RWPE1 (cell line): ENCODE results near the gene CNGB1.

Experiments used
- CTCF ChIA-PET: fragments of 350-600 bp; sonication (Branson Sonifier 250); formaldehyde crosslinking; extraction: SDS; loops from one replicate; lab custom pipeline; 2021; lab: Yijun Ruan, JAX
- POLR2A ChIA-PET: fragments of 400-600 bp; formaldehyde crosslinking; extraction: SDS; loops from one replicate; lab custom pipeline; 2020; ENCODE audit warnings: antibody characterized with exemption; ENCODE audit not compliant: low non-redundant PET; lab: Yijun Ruan, JAX
- DNase-seq: peaks from one replicate; pipeline ENCODE4 v3.0.0; 2012; ENCODE audit warnings: low spot score
- H3K27ac ChIP-seq: fragments of 450-650 bp; 2 replicates; pipeline ENCODE4 v1.5.1; 2017
- CTCF ChIP-seq: fragments of 450-650 bp; conservative IDR thresholded peaks from 2 replicates; pipeline ENCODE4 v1.5.1; 2017; ENCODE audit warnings: low read depth, mild to moderate bottlenecking

Gene CNGB1

GRCh38 chr16:57867000-57867561 lies 103.8 kb downstream of the CNGB1 start:
- peak overlapping the region; percentile 82 for H3K27ac ChIP-seq
- CTCF ChIA-PET, result no interaction called here
- DNase-seq, result no peak
- POLR2A ChIA-PET, result no interaction called here
- TF ChIP-seq CTCF, result no peak

DNA sequence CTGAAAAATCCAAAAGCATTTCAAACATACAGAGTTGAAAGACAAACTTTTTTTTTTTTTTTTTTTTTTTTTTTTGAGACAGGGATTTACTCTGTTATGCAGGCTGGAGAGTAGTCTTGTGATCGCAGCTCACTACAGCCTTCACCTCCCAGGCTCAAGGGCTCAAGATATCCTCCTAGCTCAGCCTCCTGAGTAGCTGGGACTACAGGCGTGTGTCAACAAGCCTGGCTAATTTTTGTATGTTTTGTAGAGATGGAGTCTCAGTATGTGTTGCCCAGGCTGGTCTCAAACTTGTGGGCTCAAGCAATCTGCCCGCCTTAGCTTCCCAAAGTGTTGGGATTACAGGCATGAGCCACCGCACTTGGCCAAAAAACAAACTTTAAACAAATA lies 104.4 kb downstream of the CNGB1 start:
- DNase-seq, result no peak
- no peak for TF ChIP-seq CTCF
- CTCF ChIA-PET, result interaction anchor here (0.5 to 0.6 kb wide), 2 partner anchors 67 to 810 kb away, joined by 3 to 4 read pairs; no protein-coding TSS in a partner anchor

GRCh38 chr16:57865746-57866528 lies 105.0 kb downstream of the CNGB1 start:
- peak overlapping the region; percentile 82 for H3K27ac ChIP-seq
- ChIA-PET CTCF (interaction anchor here (0.5 to 0.6 kb wide), 3 partner anchors 67 to 810 kb away, joined by 3 to 4 read pairs (median 3); no protein-coding TSS in a partner anchor), POLR2A (no interaction called here)
- no peak for TF ChIP-seq CTCF
- peak; percentile 62 for DNase-seq

More for the DNA sequence above, 104.4 kb downstream of the CNGB1 start:
- H3K27ac ChIP-seq, result peak overlapping the region; percentile 82
- POLR2A ChIA-PET, result no interaction called here

DNA sequence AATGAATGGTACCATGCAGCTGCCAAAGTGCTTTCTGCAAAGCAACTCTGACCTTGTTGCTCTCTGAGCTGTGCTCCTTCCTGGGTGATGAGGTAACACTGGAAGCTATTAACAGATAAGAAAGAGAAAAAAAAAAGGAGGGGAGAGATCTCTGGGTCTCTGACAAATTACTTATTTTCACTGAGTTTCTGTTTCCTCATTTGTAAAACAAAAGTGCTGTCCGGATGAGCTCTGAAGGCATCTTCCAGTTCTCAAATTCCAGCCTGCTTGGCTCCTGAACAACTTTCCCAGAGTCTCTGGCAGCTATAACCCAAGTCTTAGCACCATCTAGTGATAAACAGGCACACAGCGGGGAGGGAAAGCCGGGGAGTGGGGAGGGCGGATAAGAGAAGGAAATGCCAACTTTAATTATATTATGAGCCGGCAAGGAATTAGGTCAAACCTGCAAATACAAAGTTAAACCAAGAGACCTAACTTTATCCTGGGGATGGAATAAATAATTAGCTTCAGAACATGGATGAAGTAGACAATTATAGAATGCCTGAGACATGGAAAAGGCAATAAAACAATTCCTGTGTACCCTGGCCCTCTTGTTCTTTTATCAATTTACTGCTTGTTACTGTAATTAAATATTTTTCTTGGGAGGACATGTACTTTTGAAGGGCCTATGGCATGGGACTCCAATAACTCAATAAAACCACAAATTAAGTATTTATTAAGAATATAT lies 107.3 kb downstream of the CNGB1 start:
- ChIA-PET POLR2A (interaction anchor here (0.7 kb wide), 1 partner anchor 16 kb away, joined by 4 read pairs; no protein-coding TSS in a partner anchor), CTCF (interaction anchor here (0.5 to 2.9 kb wide), 18 partner anchors 14 to 513 kb away, joined by 3 to 35 read pairs (median 4); partner anchors contain the start of gene KIFC3)
- H3K27ac ChIP-seq, result 0 out of 2 replicates have a peak overlapping the region, but pooled peaks have one; percentile 18
- TF ChIP-seq CTCF, result peak; percentile 82
- DNase-seq, result peak; percentile 79

GRCh38 chr16:57862698-57863433 lies 108.1 kb downstream of the CNGB1 start:
- no peak for DNase-seq
- TF ChIP-seq CTCF, result no peak
- CTCF ChIA-PET, result interaction anchor here (0.5 to 2.9 kb wide), 16 partner anchors 14 to 563 kb away, joined by 3 to 35 read pairs (median 4); partner anchors contain the start of gene KIFC3
- H3K27ac ChIP-seq, result peak overlapping the region; percentile 13; the same call in 1 of the 2 replicates
- POLR2A ChIA-PET, result interaction anchor here (0.5 to 0.6 kb wide), 3 partner anchors 54 to 381 kb away, joined by 3 to 8 read pairs (median 7); no protein-coding TSS in a partner anchor
